ENCODE results near the gene HLA-B. TPM values are rescaled to one million over a fixed set of nuclear protein-coding genes. Genes with fewer than 3 reads are reported as not detected.

The HLA-B gene
- polyA plus RNA-seq, 2 of the 4 experiments (the other 2 are of a cell fraction), result 9.4 to 9.9 TPM

GRCh38 chr6:31357886-31358285 is 907 bp upstream of the HLA-B start:
- ChIA-PET POLR2A (no interaction called here), CTCF (no interaction called here)
- Histone ChIP-seq H3K4me1 (no peaks in the 10 kb centered on the region), H3K9me3 (no peaks in the 10 kb centered on the region), H3K4me2 (no peak overlapping the region), H3K4me3 (no peak overlapping the region), H3K27ac (no peak overlapping the region)
- no peak for ATAC-seq
- TF ChIP-seq HES2 (IDR thresholded peaks at IDR 0.05), result no peak
- no peak for TF ChIP-seq MYC (IDR thresholded peaks at IDR 0.05; ENCODE audit: borderline replicate concordance, low read length)
- no peak for TF ChIP-seq PHF8 (IDR thresholded peaks at IDR 0.05; ENCODE audit: borderline replicate concordance, low read depth)
- no peak for TF ChIP-seq RNF2 (IDR thresholded peaks at IDR 0.05; ENCODE audit: borderline replicate concordance, low read depth)
- TF ChIP-seq PBX3 (IDR thresholded peaks at IDR 0.05), result no peak
- TF ChIP-seq JUNB (IDR thresholded peaks at IDR 0.05), result no peak
- TF ChIP-seq HOXB5 (CRISPR knock-in tag; IDR thresholded peaks at IDR 0.05), result no peak
- TF ChIP-seq KDM5A (IDR thresholded peaks at IDR 0.05), result no peak
- TF ChIP-seq CEBPB (IDR thresholded peaks at IDR 0.05), result no peak
- TF ChIP-seq SREBF2 (IDR thresholded peaks at IDR 0.05), result no peak
- no peak for TF ChIP-seq MAX (IDR thresholded peaks at IDR 0.05)
- no peak for TF ChIP-seq ZC3H11A (IDR thresholded peaks at IDR 0.05)
- TF ChIP-seq GATA3 (IDR thresholded peaks at IDR 0.05; ENCODE audit: borderline replicate concordance), result no peak
- TF ChIP-seq HMGXB4 (CRISPR knock-in tag; IDR thresholded peaks at IDR 0.05; ENCODE audit: borderline replicate concordance), result no peak
- TF ChIP-seq RFX5 (IDR thresholded peaks at IDR 0.05), result no peak
- TF ChIP-seq HEYL (CRISPR knock-in tag; IDR thresholded peaks at IDR 0.05), result no peak
- TF ChIP-seq JUN (IDR thresholded peaks at IDR 0.05), result no peak
- no peak for TF ChIP-seq TFCP2L1 (CRISPR knock-in tag; IDR thresholded peaks at IDR 0.05)
- TF ChIP-seq EP300 (IDR thresholded peaks at IDR 0.05), result no peak
- TF ChIP-seq RAD21 (conservative IDR thresholded peaks at IDR 0.05 in 1 of 2, IDR thresholded peaks at IDR 0.05 in 1 of 2), result no peak
- no peak for FAIRE-seq
- 49% methylated on average over 6 of the region's 6 CpGs for WGBS (ENCODE audit: missing lambda C conversion rate)
- no peak for DNase-seq (ENCODE audit: low read depth in 1 of 2, low spot score in 1 of 2)

- Histone ChIP-seq H3K4me2 (peak overlapping the region; percentile 67), H3K9me3 (no peaks in the 10 kb centered on the region), H3K4me3 (peak overlapping the region; percentile 47), H3K4me1 (no peaks in the 10 kb centered on the region), H3K27ac (peak overlapping the region in 1 of 2 experiments; percentile 70; a peak in 3 of 6 replicates)
- FAIRE-seq, result no peak
- ATAC-seq, result peak; percentile 37 to 65; a peak in 4 of 6 replicates
- POLR2A ChIA-PET, result no interaction called here
- CTCF ChIA-PET, result no interaction called here
- TF ChIP-seq BHLHE40 (IDR thresholded peaks at IDR 0.05; ENCODE audit: low read depth, low read length) (no peak), BCL3 (IDR thresholded peaks at IDR 0.05) (no peak), E2F6 (IDR thresholded peaks at IDR 0.05; ENCODE audit: borderline replicate concordance, low read depth) (no peak), HOXA7 (CRISPR knock-in tag; IDR thresholded peaks at IDR 0.05) (no peak), MAFK (IDR thresholded peaks at IDR 0.05; ENCODE audit: partially characterized antibody) (no peak), PHF8 (IDR thresholded peaks at IDR 0.05; ENCODE audit: borderline replicate concordance, low read depth) (no peak), CBX2 (IDR thresholded peaks at IDR 0.05; ENCODE audit: borderline replicate concordance, low read depth) (no peak), EP300 (IDR thresholded peaks at IDR 0.05) (no peak), GATA3 (IDR thresholded peaks at IDR 0.05; ENCODE audit: borderline replicate concordance) (no peak)
- no peak for DNase-seq (ENCODE audit: low read depth in 1 of 2, low spot score in 1 of 2)
- WGBS (ENCODE audit: missing lambda C conversion rate), result no CpG with 5 or more reads among the region's 83 CpGs
These were observed 598 bp downstream of the HLA-B start for GRCh38 chr6:31356216-31356945.

Data from A549 (cell line).